Tibial nerve (tissue), 4 donors: ENCODE measurements around the gene PTGR1. TPM values are rescaled to one million over a fixed set of nuclear protein-coding genes. Genes with fewer than 3 reads are reported as not detected.
A peak's percentile ranks its signal among the peaks of the same experiment; 100 is the strongest.

Source experiments
- DNase-seq, 2 donors: peaks; one replicate each; pipeline ENCODE4 v3.0.0-alpha.2; 2019; ENCODE audit warnings: low spot score in 2 of 2
- H3K27ac ChIP-seq, 4 donors: fragments of 200-600 bp; sonication (generic) in 3 of 4; one replicate each; pipeline ENCODE4 v1.5.1; 2017 to 2019; ENCODE audit warnings: mild to moderate bottlenecking in 1 of 4
- H3K27me3 ChIP-seq, 2 donors: fragments of 200-600 bp; sonication (generic) in 1 of 2; one replicate each; pipeline versions ENCODE4 v1.5.1 to v1.6.0; 2017 to 2019
- H3K36me3 ChIP-seq, 3 donors: fragments of 200-600 bp; sonication (generic); one replicate each; pipeline ENCODE4 v1.5.1; 2018 to 2019
- H3K4me1 ChIP-seq, 4 donors: fragments of 200-600 bp; sonication (generic) in 3 of 4; one replicate each; pipeline ENCODE4 v1.5.1; 2017 to 2019
- H3K4me3 ChIP-seq, 4 donors: fragments of 200-600 bp; sonication (generic) in 3 of 4; one replicate each; pipeline ENCODE4 v1.5.1; 2017 to 2019; ENCODE audit warnings: mild to moderate bottlenecking in 1 of 4, moderate library complexity in 1 of 4
- H3K9me3 ChIP-seq, 4 donors: fragments of 200-600 bp; sonication (generic) in 3 of 4; one replicate each; pipeline ENCODE4 v1.5.1; 2017 to 2019
- CTCF ChIP-seq, 5 experiments: fragments of 200-600 bp in 3 of 5; fragments of 450-650 bp in 2 of 5; sonication (generic) in 3 of 5; IDR thresholded peaks; one replicate each; pipeline ENCODE4 v1.5.1; 2016 to 2019; ENCODE audit warnings: antibody characterized with exemption in 5 of 5, mild to moderate bottlenecking in 3 of 5, moderate library complexity in 2 of 5
- EP300 ChIP-seq, 2 donors: sonication (generic); formaldehyde crosslinking; IDR thresholded peaks; one replicate each; pipeline ENCODE4 v1.6.1; 2017; ENCODE audit warnings: antibody characterized with exemption in 2 of 2, mild to moderate bottlenecking in 1 of 2
- POLR2A ChIP-seq, 2 donors: fragments of 450-650 bp; IDR thresholded peaks; one replicate each; pipeline ENCODE4 v1.6.1; 2017; ENCODE audit warnings: antibody characterized with exemption in 2 of 2, mild to moderate bottlenecking in 2 of 2, moderate library complexity in 2 of 2
- WGBS, 2 donors: methylation state at CpG; one replicate each; pipeline ENCODE4 v1.1.5; 2018; 5-methylcytosine and 5-hydroxymethylcytosine counted together
- total RNA-seq, 4 donors: library from RNA; depleted of rRNA; stranded (reverse); fragments of >200 nt; gene quantifications; one replicate each; pipeline ENCODE4 v1.1.0, GENCODE V29; 2016

PTGR1 gene
- total RNA-seq, 4 donors from 2014 or later: 25.7 to 58.8 (median 30.7) TPM

DNA sequence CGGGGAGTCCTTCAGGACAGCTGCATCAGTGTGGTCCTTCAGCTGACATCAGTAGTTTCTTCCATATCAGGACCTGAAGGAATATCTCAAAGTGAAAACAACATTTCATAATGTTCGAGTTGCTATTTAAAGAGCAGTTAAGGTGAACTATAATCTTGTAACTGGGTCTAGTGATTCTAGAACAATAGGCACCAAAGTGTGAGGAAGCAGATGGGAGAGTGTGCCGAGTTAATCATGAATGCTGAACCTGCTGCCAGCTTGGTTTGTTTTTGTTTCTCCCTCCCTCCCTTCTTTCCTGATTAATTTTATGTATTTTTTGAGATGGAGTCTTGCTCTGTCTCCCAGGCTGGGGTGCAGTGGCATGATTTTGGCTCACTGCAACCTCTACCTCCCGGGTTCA, 3.6 kb upstream of the PTGR1 start:
- TF ChIP-seq EP300 (IDR thresholded peaks at IDR 0.05): no peak
- TF ChIP-seq POLR2A (IDR thresholded peaks at IDR 0.05): no peak
- TF ChIP-seq CTCF (IDR thresholded peaks at IDR 0.05): no peak
- Histone ChIP-seq H3K4me1 (peaks cover 0 to 9% (median 0%) of the 10 kb centered on the region in 4 donors), H3K27ac (no peak overlapping the region), H3K4me3 (no peak overlapping the region), H3K9me3 (no peaks in the 10 kb centered on the region), H3K27me3 (peaks cover 0 to 8% of the 10 kb centered on the region in 2 donors), H3K36me3 (no peaks in the 10 kb centered on the region)
- no peak for DNase-seq
- WGBS, 2 donors: 83 to 84% methylated on average over 4 of the region's 4 CpGs

DNA sequence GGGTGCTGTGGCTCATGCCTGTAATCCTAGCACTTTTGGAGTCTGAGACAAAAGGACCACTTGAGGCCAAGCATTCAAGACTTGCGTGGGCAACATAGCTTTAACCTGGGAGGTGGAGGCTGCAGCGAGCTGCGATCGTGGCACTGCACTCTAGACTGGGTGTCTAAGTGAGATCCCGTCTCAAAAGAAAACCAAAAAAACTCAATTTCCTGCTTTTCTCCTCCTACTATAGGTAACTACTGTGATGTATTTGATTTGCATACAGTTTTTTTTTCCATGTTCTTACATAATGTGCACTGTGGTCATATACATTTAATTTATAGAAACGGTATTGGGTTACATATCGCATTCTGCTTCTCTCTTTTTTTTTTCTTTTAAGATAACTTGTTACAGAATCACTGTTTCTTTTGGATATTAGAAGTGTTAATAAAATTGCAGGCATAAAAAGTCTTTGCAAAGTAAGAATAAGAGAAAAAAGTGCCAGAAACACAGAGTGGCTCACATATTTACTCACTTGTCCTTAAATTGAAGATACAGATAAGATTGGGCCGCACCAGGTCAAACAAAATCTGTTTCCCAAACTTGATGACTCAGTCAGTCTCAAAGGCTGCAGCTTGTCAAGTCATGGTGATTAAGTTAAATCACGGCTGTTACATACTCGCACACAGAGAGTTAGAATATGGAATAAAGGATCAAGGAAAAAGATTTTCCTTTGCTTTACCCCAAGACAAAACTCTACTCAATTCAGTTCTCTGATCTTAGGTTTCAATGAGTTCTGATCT, 2.0 kb upstream of the PTGR1 start:
- no peak overlapping the region for H3K4me3 ChIP-seq
- peaks cover 0 to 20% (median 0%) of the 10 kb centered on the region in 4 donors for H3K4me1 ChIP-seq
- H3K9me3 ChIP-seq: no peaks in the 10 kb centered on the region
- H3K36me3 ChIP-seq: peaks cover 0 to 9% (median 0%) of the 10 kb centered on the region in 3 donors
- H3K27me3 ChIP-seq: no peaks in the 10 kb centered on the region
- no peak for DNase-seq
- WGBS, 2 donors: 81 to 82% methylated on average over 10 of the region's 10 CpGs
- peak overlapping the region in 1 of 4 donors; percentile 19 for H3K27ac ChIP-seq
- TF ChIP-seq POLR2A (IDR thresholded peaks at IDR 0.05): no peak
- TF ChIP-seq EP300 (IDR thresholded peaks at IDR 0.05): no peak
- TF ChIP-seq CTCF (IDR thresholded peaks at IDR 0.05): no peak

DNA sequence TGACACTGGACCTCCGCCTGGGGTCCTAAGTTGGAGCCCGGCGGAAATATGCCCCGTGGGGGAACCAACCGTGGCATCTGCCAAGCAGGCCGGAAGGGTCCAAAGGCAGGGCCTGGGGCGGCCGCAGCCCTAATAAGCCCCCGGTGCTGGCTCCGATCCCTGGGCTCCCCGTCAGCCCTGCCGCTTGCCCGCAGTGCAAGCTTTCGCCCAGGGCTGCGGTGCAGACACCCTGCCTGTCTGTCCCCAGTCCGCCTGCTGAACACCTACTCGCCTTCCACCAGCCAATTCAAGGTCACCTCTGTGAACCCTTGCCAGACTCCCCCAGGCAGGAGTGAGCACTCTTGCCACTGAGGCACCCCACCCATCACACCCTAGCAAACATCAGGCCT, 502 bp upstream of the PTGR1 start:
- Histone ChIP-seq H3K27me3 (no peaks in the 10 kb centered on the region), H3K4me1 (peaks cover 0 to 20% (median 0%) of the 10 kb centered on the region in 4 donors)
- WGBS, 2 donors: 16 to 26% methylated on average over 10 to 17 of the region's 17 CpGs

GRCh38 chr9:111598733-111599091, 735 bp downstream of the PTGR1 start:
- TF ChIP-seq EP300 (IDR thresholded peaks at IDR 0.05) (no peak), POLR2A (IDR thresholded peaks at IDR 0.05) (no peak), CTCF (IDR thresholded peaks at IDR 0.05) (no peak)
- peaks cover 0 to 20% (median 0%) of the 10 kb centered on the region in 4 donors for H3K4me1 ChIP-seq
- WGBS, 2 donors: 0 to 4% methylated on average over 16 of the region's 16 CpGs
- DNase-seq: peak in 1 of 2 donors; percentile 28
- peak overlapping the region; percentile 69 to 90 (median 75) for H3K4me3 ChIP-seq
- H3K27ac ChIP-seq: peak overlapping the region; percentile 81 to 88 (median 85)
- no peaks in the 10 kb centered on the region for H3K27me3 ChIP-seq
- H3K36me3 ChIP-seq: peaks cover 0 to 35% (median 2%) of the 10 kb centered on the region in 3 donors
- H3K9me3 ChIP-seq: no peaks in the 10 kb centered on the region

More for the DNA sequence above, 502 bp upstream of the PTGR1 start:
- Histone ChIP-seq H3K4me3 (peak overlapping the region; percentile 69 to 90 (median 75)), H3K27ac (peak overlapping the region; percentile 81 to 88 (median 85)), H3K36me3 (peaks cover 0 to 24% (median 0%) of the 10 kb centered on the region in 3 donors), H3K9me3 (no peaks in the 10 kb centered on the region)
- TF ChIP-seq EP300 (IDR thresholded peaks at IDR 0.05): no peak
- DNase-seq: no peak

DNA sequence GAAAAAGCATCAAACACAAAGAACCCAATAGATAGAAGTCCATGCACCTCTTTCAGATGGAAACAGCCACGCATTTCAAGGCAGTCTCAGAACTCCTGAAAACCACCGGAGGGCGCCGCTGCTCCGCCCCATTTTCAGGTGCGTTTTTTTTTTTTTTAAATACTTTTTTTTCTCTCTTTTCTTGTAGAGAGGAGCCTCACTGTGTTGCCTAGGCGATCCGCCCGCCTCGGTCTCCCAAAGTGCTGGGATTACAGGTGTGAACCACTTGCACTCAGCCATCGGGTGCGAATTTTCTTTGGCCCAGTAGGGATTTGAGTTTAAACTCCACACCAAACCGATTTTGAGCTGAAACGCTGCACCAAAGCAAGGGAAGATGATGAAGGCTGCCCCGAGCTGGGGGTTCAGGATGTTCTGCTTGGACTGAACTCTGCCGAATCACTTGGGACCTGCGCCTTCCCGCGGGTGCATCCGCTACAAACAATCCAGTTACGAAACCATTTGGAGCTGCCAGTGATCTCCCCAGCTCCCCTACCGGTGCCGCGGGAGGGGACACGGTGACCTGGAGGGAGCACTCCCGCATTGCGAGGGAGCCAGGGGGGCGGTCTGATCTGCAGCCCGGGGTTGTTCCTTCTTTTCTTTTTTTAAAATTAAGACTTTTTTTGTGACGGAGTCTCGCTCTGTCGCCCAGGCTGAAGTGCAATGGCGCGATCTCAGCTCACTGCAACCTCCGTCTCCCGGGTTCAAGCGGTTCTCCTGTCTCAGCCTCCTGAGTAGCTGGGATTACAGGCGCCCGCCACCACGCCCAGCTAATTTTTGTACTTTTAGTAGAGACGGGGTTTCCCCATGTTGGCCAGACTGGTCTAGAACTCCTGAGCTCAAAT, 1.4 kb downstream of the PTGR1 start:
- DNase-seq: peak; percentile 32 to 39
- peak overlapping the region; percentile 81 to 88 (median 85) for H3K27ac ChIP-seq
- WGBS, 2 donors: 2 to 3% methylated on average over 41 of the region's 41 CpGs

More for the DNA sequence above, 1.4 kb downstream of the PTGR1 start:
- Histone ChIP-seq H3K9me3 (no peaks in the 10 kb centered on the region), H3K27me3 (no peaks in the 10 kb centered on the region), H3K4me1 (peaks cover 0 to 20% (median 0%) of the 10 kb centered on the region in 4 donors), H3K36me3 (peaks cover 0 to 41% (median 4%) of the 10 kb centered on the region in 3 donors), H3K4me3 (peak overlapping the region; percentile 69 to 90 (median 75))
- TF ChIP-seq CTCF (IDR thresholded peaks at IDR 0.05) (peak; percentile 26 to 74 (median 50)), EP300 (IDR thresholded peaks at IDR 0.05) (no peak)
